Loucy (cell line): ENCODE measurements around the gene ZFYVE26.
A peak's percentile ranks its signal among the peaks of the same experiment; 100 is the strongest.

Experiments used
- H2AFZ ChIP-seq: fragments of 200-600 bp; sonication (generic); 2 replicates; pipeline ENCODE4 v1.6.0; 2016; ENCODE audit warnings: antibody characterized with exemption, mild to moderate bottlenecking, low read length, moderate library complexity
- H3F3A ChIP-seq: fragments of 200-600 bp; 2 replicates; pipeline ENCODE4 v1.6.0; 2016; ENCODE audit warnings: antibody characterized with exemption, low read depth, mild to moderate bottlenecking
- H3K27me3 ChIP-seq: fragments of 200-600 bp; sonication (generic); 2 replicates; pipeline ENCODE4 v1.6.1; 2014; ENCODE audit warnings: low read length, mild to moderate bottlenecking; ENCODE audit not compliant: insufficient read depth, poor library complexity, severe bottlenecking
- H3K36me3 ChIP-seq: fragments of 200-600 bp; sonication (generic); 2 replicates; pipeline ENCODE4 v1.6.1; 2016; ENCODE audit warnings: low read length; ENCODE audit not compliant: insufficient read depth
- H3K4me1 ChIP-seq: fragments of 200-600 bp; sonication (generic); 2 replicates; pipeline ENCODE4 v1.5.1; 2014; ENCODE audit warnings: low read length, mild to moderate bottlenecking; ENCODE audit not compliant: insufficient read depth, poor library complexity, severe bottlenecking
- H3K4me2 ChIP-seq: fragments of 200-600 bp; sonication (generic); 2 replicates; pipeline ENCODE4 v1.6.0; 2014; ENCODE audit warnings: antibody characterized with exemption, low read length, low read depth, mild to moderate bottlenecking; ENCODE audit not compliant: poor library complexity, severe bottlenecking
- H3K4me3 ChIP-seq: fragments of 200-600 bp; sonication (generic); 2 replicates; pipeline ENCODE4 v1.5.1; 2014; ENCODE audit warnings: low read length, mild to moderate bottlenecking, mixed read lengths; ENCODE audit not compliant: poor library complexity, severe bottlenecking
- H3K79me2 ChIP-seq: fragments of 200-600 bp; sonication (generic); 2 replicates; pipeline ENCODE4 v1.6.1; 2014; ENCODE audit warnings: low read length; ENCODE audit not compliant: insufficient read depth
- H3K9ac ChIP-seq: fragments of 200-600 bp; sonication (generic); 2 replicates; pipeline ENCODE4 v1.6.0; 2014; ENCODE audit warnings: mild to moderate bottlenecking, low read depth, low read length, moderate library complexity; ENCODE audit not compliant: poor library complexity, severe bottlenecking
- H3K9me2 ChIP-seq: fragments of 200-600 bp; sonication (generic); replicated peaks from 2 replicates; pipeline ENCODE4 v1.6.1; 2016; ENCODE audit warnings: low read depth, low read length, mixed read lengths
- H3K9me3 ChIP-seq: fragments of 200-600 bp; sonication (generic); 2 replicates; pipeline ENCODE4 v1.6.1; 2014; ENCODE audit warnings: mild to moderate bottlenecking, antibody characterized with exemption, low read length, low read depth; ENCODE audit not compliant: insufficient read depth
- H4K20me1 ChIP-seq: fragments of 200-600 bp; sonication (generic); 2 replicates; pipeline ENCODE4 v1.6.0; 2014; ENCODE audit warnings: antibody characterized with exemption, low read length, mild to moderate bottlenecking; ENCODE audit not compliant: insufficient read depth, poor library complexity, severe bottlenecking
- EZH2phosphoT487 ChIP-seq: fragments of 200-600 bp; IDR thresholded peaks from 2 replicates; pipeline ENCODE4 v1.6.1; 2018; ENCODE audit warnings: antibody characterized with exemption, mild to moderate bottlenecking, moderate library complexity, borderline replicate concordance
- TF ChIP-seq, protein P1 (sequence below): fragments of 200-600 bp; sonication (generic); conservative IDR thresholded peaks from 2 replicates; pipeline ENCODE4 v1.5.1; 2014; ENCODE audit warnings: mild to moderate bottlenecking, antibody characterized with exemption, low read length

Gene ZFYVE26

DNA sequence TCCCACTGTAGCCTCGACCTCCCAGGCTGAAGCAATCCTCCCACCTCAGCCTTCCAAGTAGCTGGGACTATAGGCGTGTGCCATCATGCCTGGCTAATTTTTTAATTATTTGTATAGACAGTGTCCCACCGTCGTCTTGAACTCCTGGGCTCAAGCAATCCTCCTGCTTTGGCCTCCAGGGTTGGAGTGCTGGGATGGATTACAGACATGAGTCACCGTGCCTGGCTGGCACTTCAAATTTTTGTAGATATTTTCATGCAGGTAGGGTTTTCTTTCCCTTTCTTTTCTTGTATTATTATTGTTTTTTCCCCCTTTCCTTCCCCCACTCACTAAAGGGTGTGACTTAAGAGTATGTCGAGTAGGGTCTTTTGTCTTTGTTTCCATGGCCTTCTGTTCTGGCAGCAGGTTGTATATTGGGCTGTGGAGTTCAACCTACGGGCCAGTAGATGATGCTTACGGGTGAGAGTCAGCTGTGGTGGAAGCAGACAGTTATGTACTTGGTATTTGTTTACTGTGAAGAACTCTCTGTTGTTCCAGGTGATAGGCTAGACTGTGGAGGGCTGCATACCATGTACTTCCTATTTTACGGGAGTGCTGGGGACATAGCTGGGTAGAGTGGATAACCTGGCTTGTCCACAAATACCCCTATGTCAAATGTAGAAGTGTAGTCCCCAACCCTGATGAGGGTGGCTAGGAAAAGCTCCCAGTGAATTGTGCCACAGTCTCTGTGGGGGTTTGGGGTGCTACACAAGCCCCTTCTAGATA, 33.9 kb upstream of the ZFYVE26 start:
- no peak overlapping the region for H3K4me2 ChIP-seq
- no peaks in the 10 kb centered on the region for H4K20me1 ChIP-seq
- no peaks in the 10 kb centered on the region for H3F3A ChIP-seq
- H3K27me3 ChIP-seq, result no peaks in the 10 kb centered on the region
- H3K79me2 ChIP-seq, result peaks cover 10% of the 10 kb centered on the region; the same call in 1 of the 2 replicates
- peaks cover 8% of the 10 kb centered on the region for H3K4me1 ChIP-seq
- H3K36me3 ChIP-seq, result no peaks in the 10 kb centered on the region
- TF ChIP-seq, protein P1, sequence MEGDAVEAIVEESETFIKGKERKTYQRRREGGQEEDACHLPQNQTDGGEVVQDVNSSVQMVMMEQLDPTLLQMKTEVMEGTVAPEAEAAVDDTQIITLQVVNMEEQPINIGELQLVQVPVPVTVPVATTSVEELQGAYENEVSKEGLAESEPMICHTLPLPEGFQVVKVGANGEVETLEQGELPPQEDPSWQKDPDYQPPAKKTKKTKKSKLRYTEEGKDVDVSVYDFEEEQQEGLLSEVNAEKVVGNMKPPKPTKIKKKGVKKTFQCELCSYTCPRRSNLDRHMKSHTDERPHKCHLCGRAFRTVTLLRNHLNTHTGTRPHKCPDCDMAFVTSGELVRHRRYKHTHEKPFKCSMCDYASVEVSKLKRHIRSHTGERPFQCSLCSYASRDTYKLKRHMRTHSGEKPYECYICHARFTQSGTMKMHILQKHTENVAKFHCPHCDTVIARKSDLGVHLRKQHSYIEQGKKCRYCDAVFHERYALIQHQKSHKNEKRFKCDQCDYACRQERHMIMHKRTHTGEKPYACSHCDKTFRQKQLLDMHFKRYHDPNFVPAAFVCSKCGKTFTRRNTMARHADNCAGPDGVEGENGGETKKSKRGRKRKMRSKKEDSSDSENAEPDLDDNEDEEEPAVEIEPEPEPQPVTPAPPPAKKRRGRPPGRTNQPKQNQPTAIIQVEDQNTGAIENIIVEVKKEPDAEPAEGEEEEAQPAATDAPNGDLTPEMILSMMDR, result no peak
- TF ChIP-seq EZH2phosphoT487, result no peak
- H2AFZ ChIP-seq, result no peak overlapping the region
- H3K4me3 ChIP-seq, result no peak overlapping the region
- H3K9ac ChIP-seq, result no peak overlapping the region
- no peaks in the 10 kb centered on the region for H3K9me2 ChIP-seq
- peaks cover 13% of the 10 kb centered on the region; the same call in 1 of the 2 replicates for H3K9me3 ChIP-seq

DNA sequence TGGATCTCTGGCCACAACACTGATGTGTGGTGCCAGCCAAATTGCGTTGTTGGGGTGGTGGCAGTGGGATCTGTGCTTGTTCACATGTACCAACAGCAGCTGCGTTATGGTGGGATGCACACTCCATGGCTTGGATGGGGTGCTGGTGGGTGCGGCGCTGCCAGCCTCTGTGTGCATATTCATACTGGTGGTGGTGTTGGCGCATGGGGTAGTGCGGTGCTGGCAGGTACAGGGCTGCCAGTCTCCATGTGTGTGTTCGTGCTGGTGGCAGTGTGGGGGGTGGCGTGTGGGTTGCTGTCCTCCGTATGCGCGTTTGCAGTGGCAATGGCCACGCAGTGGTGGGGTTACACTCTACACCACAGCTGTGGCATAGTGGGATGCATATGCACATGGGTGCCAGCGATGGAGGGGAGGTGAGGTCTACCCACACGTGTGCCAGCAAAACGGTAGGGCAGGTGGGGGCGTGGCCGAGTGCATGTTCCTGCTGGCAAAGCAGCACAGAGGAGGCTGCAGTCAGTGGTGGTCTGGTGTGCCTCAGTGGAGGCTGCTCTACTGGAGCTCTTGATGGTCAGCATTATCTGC, 29.7 kb upstream of the ZFYVE26 start:
- H3F3A ChIP-seq, result no peaks in the 10 kb centered on the region
- peaks cover 14% of the 10 kb centered on the region; the same call in 1 of the 2 replicates for H3K79me2 ChIP-seq
- no peak for TF ChIP-seq EZH2phosphoT487
- TF ChIP-seq, protein P1, result no peak
- no peak overlapping the region for H3K4me3 ChIP-seq
- no peaks in the 10 kb centered on the region for H3K36me3 ChIP-seq
- no peaks in the 10 kb centered on the region for H3K9me2 ChIP-seq
- H3K4me2 ChIP-seq, result no peak overlapping the region
- no peaks in the 10 kb centered on the region for H3K27me3 ChIP-seq
- H4K20me1 ChIP-seq, result no peaks in the 10 kb centered on the region
- peaks cover 13% of the 10 kb centered on the region; the same call in 1 of the 2 replicates for H3K9me3 ChIP-seq
- peaks cover 2% of the 10 kb centered on the region for H3K4me1 ChIP-seq
- no peak overlapping the region for H2AFZ ChIP-seq
- H3K9ac ChIP-seq, result no peak overlapping the region

DNA sequence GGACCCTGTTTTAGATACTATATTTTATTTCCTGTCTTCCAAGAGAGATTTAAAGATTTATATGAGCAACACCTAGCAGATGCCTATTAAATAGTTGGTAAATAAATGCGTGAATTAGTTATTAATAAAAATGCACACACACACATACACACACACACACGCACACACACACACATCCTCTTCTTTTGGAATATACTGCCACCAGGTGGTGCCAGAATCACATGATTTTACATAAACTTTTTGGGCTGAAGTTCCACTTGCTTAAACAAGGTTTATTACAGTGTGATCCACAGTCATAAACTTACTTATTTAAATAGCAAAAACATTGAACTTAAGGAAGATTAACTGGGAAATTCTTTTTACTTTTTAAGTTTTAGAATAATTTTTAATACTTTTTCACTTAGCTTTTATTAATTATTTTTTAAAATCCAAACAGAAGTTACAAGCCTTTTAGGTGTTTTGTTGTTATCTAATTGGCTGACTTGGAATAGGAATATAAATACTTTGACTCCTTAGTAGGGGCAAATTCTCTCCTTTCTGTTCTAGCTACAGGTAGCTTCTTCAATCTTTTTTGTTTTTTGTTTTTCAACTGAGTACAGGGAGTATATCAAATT, 20.7 kb upstream of the ZFYVE26 start:
- no peaks in the 10 kb centered on the region for H3K9me2 ChIP-seq
- peaks cover 10% of the 10 kb centered on the region; the same call in 1 of the 2 replicates for H3K36me3 ChIP-seq
- no peaks in the 10 kb centered on the region for H3K27me3 ChIP-seq
- H4K20me1 ChIP-seq, result no peaks in the 10 kb centered on the region
- no peak overlapping the region for H3K4me2 ChIP-seq
- H3F3A ChIP-seq, result no peaks in the 10 kb centered on the region
- H3K4me3 ChIP-seq, result no peak overlapping the region
- TF ChIP-seq, protein P1, result peak; percentile 82
- no peak for TF ChIP-seq EZH2phosphoT487
- no peaks in the 10 kb centered on the region for H3K4me1 ChIP-seq
- H3K9ac ChIP-seq, result no peak overlapping the region
- no peaks in the 10 kb centered on the region for H3K9me3 ChIP-seq
- no peaks in the 10 kb centered on the region for H3K79me2 ChIP-seq
- H2AFZ ChIP-seq, result no peak overlapping the region
